Pancreas (tissue), 10 donors: ENCODE results near the gene UBL3. TPM values are rescaled to one million over a fixed set of nuclear protein-coding genes. Genes with fewer than 3 reads are reported as not detected.

Experiments
- ATAC-seq, 4 donors: fragments of 200-7000 bp; cut with Tn5 transposase; one replicate each; pipeline versions ENCODE4 v1.8.0 to v1.9.1; 2020; ENCODE audit warnings: mild to moderate bottlenecking in 4 of 4, moderate library complexity in 4 of 4
- DNase-seq, 6 donors: peaks; one replicate each; pipeline ENCODE4 v3.0.0-alpha.2; 2020
- FAIRE-seq: peaks from 2 replicates; lab custom pipeline; 2012; peaks lifted over from hg19 to GRCh38; lab: Jason Lieb, UNC
- H3K27ac ChIP-seq, 4 donors: fragments of 200-600 bp; sonication (generic); 1 replicate in 3 of 4; 2 replicates in 1 of 4; pipeline versions ENCODE4 v1.5.0 to v1.8.0; 2020
- H3K27me3 ChIP-seq, 4 donors: fragments of 200-600 bp; one replicate each; pipeline ENCODE4 v1.8.0; 2021
- H3K36me3 ChIP-seq, 3 donors: fragments of 200-600 bp; sonication (generic) in 1 of 3; one replicate each; pipeline versions ENCODE4 v1.5.0 to v1.8.0; 2020 to 2021
- H3K4me1 ChIP-seq, 3 donors: fragments of 200-600 bp; one replicate each; pipeline ENCODE4 v1.8.0; 2021
- H3K4me3 ChIP-seq, 4 donors: fragments of 200-600 bp; sonication (generic) in 2 of 4; one replicate each; pipeline versions ENCODE4 v1.5.0 to v1.8.0; 2020 to 2021
- H3K9me3 ChIP-seq, 4 donors: fragments of 200-600 bp; one replicate each; pipeline ENCODE4 v1.8.0; 2021
- WGBS, 2 donors: extraction: QIAGEN DNeasy Blood & Tissue Kit; methylation state at CpG; one replicate each; pipeline ENCODE4 v1.1.7; 2013; 5-methylcytosine and 5-hydroxymethylcytosine counted together
- intact Hi-C, 3 donors: fragments of 100-400 bp; cut with DNase I; formaldehyde crosslinking; loops; one replicate each; pipeline versions ENCODE4 v1.11.1 to v1.14.2; 2022
- polyA plus RNA-seq, 2 donors: library from polyadenylated mRNA; stranded (reverse); fragments of 200-250 nt; gene quantifications; one replicate each; pipeline ENCODE4 v1.2.3, GENCODE V29; 2013
- total RNA-seq, 6 donors: library from RNA; stranded (reverse); fragmentation: NEBNext Ultra II Directional in 4 of 6; extraction: Animal tissue kit (Norgen Biotek cat#: 25700) in 4 of 6; gene quantifications; one replicate each; pipeline versions ENCODE4 v1.2.1 to v1.2.4, GENCODE V29; 2021 to 2023
- TF ChIP-seq, protein P1 (sequence below), 4 donors: fragments of 200-600 bp; sonication (generic) in 3 of 4; IDR thresholded peaks; one replicate each; pipeline versions ENCODE4 v1.5.0 to v1.8.0; 2021; ENCODE audit warnings: antibody characterized with exemption in 4 of 4
- donor health status: healthy with polysubstance abuse.
- donor health status: DM: no; HTN: no; CAD: no; lungs with moderate emphysema.
- donor health status: DM: no; HTN: no; CAD: no.
- donor health status: control.
- donor health status: control.
- donor health status: Bipolar disorder and iron deficiency.
- donor health status: DM: yes; HTN: yes; CAD: no.
- donor health status: DM: no; HTN: no; CAD: no.
- donor health status: DM: no; HTN: no; CAD: no.
- donor health status: DM: yes; HTN: yes; CAD: no.

UBL3 gene
- total and polyA plus RNA-seq, 8 donors: 9.7 to 31.5 (median 23.1) TPM

DNA sequence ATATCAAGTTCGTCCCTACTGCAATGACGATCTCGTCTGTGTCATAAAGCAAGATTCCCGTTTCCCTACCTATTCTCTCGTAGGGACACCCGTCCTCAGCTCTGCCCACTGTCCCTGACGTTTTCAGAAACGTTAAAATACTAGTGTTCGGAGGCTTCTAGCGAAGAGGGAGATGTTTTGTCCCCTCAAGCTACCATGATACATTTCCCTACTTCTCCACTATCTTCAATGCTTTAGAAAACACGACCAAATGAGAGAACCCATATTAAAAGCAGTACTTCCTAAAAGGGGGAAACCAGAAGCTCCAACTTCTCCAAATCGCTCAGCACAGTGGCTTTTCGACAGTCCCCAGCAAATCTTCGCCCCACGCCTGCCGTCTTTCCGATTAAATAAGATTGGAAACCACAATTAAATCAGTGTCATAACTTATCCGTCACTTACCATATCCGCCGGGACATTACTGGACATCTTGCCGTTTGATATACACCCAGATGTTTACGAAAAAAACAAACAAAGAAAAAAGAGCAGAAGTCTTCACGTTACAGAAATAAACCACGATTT, 1.3 kb downstream of the UBL3 start:
- peaks cover 0 to 21% (median 17%) of the 10 kb centered on the region in 3 donors for H3K4me1 ChIP-seq
- no peaks in the 10 kb centered on the region for H3K9me3 ChIP-seq
- DNase-seq (peak in 1 of 6 donors; percentile 35), FAIRE-seq (no peak), ATAC-seq (peak in 3 of 4 donors; percentile 11 to 29 (median 18))
- TF ChIP-seq, protein P1, sequence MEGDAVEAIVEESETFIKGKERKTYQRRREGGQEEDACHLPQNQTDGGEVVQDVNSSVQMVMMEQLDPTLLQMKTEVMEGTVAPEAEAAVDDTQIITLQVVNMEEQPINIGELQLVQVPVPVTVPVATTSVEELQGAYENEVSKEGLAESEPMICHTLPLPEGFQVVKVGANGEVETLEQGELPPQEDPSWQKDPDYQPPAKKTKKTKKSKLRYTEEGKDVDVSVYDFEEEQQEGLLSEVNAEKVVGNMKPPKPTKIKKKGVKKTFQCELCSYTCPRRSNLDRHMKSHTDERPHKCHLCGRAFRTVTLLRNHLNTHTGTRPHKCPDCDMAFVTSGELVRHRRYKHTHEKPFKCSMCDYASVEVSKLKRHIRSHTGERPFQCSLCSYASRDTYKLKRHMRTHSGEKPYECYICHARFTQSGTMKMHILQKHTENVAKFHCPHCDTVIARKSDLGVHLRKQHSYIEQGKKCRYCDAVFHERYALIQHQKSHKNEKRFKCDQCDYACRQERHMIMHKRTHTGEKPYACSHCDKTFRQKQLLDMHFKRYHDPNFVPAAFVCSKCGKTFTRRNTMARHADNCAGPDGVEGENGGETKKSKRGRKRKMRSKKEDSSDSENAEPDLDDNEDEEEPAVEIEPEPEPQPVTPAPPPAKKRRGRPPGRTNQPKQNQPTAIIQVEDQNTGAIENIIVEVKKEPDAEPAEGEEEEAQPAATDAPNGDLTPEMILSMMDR (IDR thresholded peaks at IDR 0.05): no peak
- no peaks in the 10 kb centered on the region for H3K27me3 ChIP-seq
- H3K4me3 ChIP-seq: peak overlapping the region; percentile 47 to 93 (median 74)
- WGBS, 2 donors: 0% methylated on average over 24 of the region's 24 CpGs
- peak overlapping the region; percentile 96 to 98 (median 98) for H3K27ac ChIP-seq
- H3K36me3 ChIP-seq: no peaks in the 10 kb centered on the region
- intact Hi-C loops: loop anchor here in 1 of 3 donors (5.0 kb wide), 1 partner anchor 263 kb away; no protein-coding TSS in a partner anchor

- WGBS, 2 donors: 1% methylated on average over 13 of the region's 13 CpGs
- no peaks in the 10 kb centered on the region for H3K9me3 ChIP-seq
- TF ChIP-seq, protein P1 (IDR thresholded peaks at IDR 0.05): no peak
- FAIRE-seq: no peak
- peak overlapping the region in 2 of 4 donors; percentile 67 to 96 for H3K27ac ChIP-seq
- H3K4me1 ChIP-seq: peaks cover 3 to 27% (median 21%) of the 10 kb centered on the region in 3 donors
- ATAC-seq: peak in 2 of 4 donors; percentile 1 to 2
- no peaks in the 10 kb centered on the region for H3K27me3 ChIP-seq
- no peaks in the 10 kb centered on the region for H3K36me3 ChIP-seq
- peak in 2 of 6 donors; percentile 14 to 33 for DNase-seq
- intact Hi-C loops: loop anchor here in 1 of 3 donors (5.0 kb wide), 1 partner anchor 265 kb away; no protein-coding TSS in a partner anchor
- peak overlapping the region; percentile 24 to 93 (median 74) for H3K4me3 ChIP-seq
Observed at GRCh38 chr13:29847501-29847983, 2.9 kb downstream of the UBL3 start.

- Histone ChIP-seq H3K36me3 (no peaks in the 10 kb centered on the region), H3K27ac (peak overlapping the region in 2 of 4 donors; percentile 67 to 96), H3K27me3 (no peaks in the 10 kb centered on the region), H3K4me3 (peak overlapping the region; percentile 24 to 93 (median 74)), H3K9me3 (no peaks in the 10 kb centered on the region), H3K4me1 (peaks cover 3 to 27% (median 21%) of the 10 kb centered on the region in 3 donors)
- 18 to 22% methylated on average over 6 of the region's 6 CpGs for WGBS, 2 donors
- TF ChIP-seq, protein P1 (IDR thresholded peaks at IDR 0.05): no peak
- DNase-seq (no peak), FAIRE-seq (no peak), ATAC-seq (no peak)
- intact Hi-C loops: loop anchor here in 1 of 3 donors (5.0 kb wide), 1 partner anchor 266 kb away; no protein-coding TSS in a partner anchor
Observed at GRCh38 chr13:29846475-29847256, 3.8 kb downstream of the UBL3 start.

DNA sequence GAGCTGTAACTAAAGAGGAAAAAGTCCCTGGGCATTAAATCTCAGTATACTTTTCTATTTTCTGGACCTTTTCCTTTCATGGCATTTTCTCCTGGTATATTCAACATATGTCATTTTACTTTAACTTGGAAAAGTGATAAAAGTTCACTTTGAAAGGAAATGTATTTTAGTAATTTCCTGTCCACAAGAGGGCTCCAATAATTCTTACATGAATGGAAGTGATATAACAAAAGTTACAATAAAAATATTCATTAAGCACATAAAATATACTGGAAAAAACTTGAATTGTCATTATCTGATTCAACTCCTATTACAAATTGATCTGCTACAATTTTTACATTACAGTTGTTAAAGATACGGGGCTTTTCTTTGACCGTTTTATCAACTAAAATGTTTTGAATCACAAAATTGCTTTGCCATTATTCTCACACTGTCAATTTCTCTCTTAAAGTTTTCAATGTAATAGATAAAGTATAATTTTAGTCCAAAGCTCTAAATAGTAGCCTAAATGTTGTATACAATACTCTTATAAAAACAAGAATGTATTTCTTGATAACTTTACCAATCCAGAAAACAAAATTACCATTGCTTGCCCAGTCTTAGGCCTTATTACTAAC, 4.9 kb downstream of the UBL3 start:
- TF ChIP-seq, protein P1 (IDR thresholded peaks at IDR 0.05): peak in 1 of 4 donors; percentile 14
- Histone ChIP-seq H3K36me3 (no peaks in the 10 kb centered on the region), H3K27me3 (no peaks in the 10 kb centered on the region), H3K4me3 (peak overlapping the region in 1 of 4 donors; percentile 93), H3K27ac (no peak overlapping the region), H3K4me1 (peaks cover 3 to 33% (median 21%) of the 10 kb centered on the region in 3 donors), H3K9me3 (no peaks in the 10 kb centered on the region)
- WGBS, 2 donors: 22 to 32% methylated on average over 2 of the region's 2 CpGs
- DNase-seq (no peak), FAIRE-seq (peak; percentile 88), ATAC-seq (no peak)
- intact Hi-C loops: loop anchor here in 1 of 3 donors (5.0 kb wide), 1 partner anchor 267 kb away; no protein-coding TSS in a partner anchor
